Fibroblast of mammary gland (primary cell): Measurements from ENCODE around the gene RETREG3.
A peak's percentile ranks its signal among the peaks of the same experiment; 100 is the strongest.
"Not testable (repeated sequence)": the region's sequence is repeated elsewhere in the genome, so short reads cannot be mapped to it uniquely, and the experiment has no call there.

Experiments used
- DNase-seq: peaks from one replicate; pipeline ENCODE4 v3.0.0-alpha.2; 2010; ENCODE audit warnings: low read depth
- H3K4me3 ChIP-seq: 2 replicates; pipeline ENCODE4 v1.5.1; 2011; ENCODE audit warnings: low read depth, mild to moderate bottlenecking, low read length, moderate library complexity; ENCODE audit not compliant: control insufficient read depth
- TF ChIP-seq, protein P1 (sequence below): conservative IDR thresholded peaks from 2 replicates; pipeline ENCODE4 v1.5.1; 2011; ENCODE audit warnings: low read depth, low read length, inconsistent platforms; ENCODE audit not compliant: control insufficient read depth, insufficient read depth

Gene RETREG3

GRCh38 chr17:42563543-42563942 lies 45.6 kb downstream of the RETREG3 start:
- peak overlapping the region; percentile 92 for H3K4me3 ChIP-seq
- TF ChIP-seq, protein P1, sequence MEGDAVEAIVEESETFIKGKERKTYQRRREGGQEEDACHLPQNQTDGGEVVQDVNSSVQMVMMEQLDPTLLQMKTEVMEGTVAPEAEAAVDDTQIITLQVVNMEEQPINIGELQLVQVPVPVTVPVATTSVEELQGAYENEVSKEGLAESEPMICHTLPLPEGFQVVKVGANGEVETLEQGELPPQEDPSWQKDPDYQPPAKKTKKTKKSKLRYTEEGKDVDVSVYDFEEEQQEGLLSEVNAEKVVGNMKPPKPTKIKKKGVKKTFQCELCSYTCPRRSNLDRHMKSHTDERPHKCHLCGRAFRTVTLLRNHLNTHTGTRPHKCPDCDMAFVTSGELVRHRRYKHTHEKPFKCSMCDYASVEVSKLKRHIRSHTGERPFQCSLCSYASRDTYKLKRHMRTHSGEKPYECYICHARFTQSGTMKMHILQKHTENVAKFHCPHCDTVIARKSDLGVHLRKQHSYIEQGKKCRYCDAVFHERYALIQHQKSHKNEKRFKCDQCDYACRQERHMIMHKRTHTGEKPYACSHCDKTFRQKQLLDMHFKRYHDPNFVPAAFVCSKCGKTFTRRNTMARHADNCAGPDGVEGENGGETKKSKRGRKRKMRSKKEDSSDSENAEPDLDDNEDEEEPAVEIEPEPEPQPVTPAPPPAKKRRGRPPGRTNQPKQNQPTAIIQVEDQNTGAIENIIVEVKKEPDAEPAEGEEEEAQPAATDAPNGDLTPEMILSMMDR: no peak
- DNase-seq: no peak

DNA sequence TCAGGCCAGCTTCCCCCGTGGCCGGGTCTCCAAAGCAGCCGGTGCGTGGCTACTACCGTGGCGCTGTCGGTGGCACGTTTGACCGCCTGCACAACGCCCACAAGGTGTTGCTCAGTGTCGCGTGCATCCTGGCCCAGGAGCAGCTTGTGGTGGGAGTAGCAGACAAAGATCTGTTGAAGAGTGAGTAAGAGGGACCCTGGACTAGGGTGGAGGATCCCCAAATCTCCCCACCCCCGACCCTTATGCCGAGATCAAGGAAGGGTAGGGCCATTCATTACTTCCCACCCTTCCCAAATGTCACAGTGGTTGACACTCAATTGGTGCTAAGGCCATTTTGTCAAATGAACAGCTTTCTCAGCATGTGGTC lies 46.0 kb downstream of the RETREG3 start:
- TF ChIP-seq, protein P1: no peak
- H3K4me3 ChIP-seq: peak overlapping the region; percentile 92
- no peak for DNase-seq

DNA sequence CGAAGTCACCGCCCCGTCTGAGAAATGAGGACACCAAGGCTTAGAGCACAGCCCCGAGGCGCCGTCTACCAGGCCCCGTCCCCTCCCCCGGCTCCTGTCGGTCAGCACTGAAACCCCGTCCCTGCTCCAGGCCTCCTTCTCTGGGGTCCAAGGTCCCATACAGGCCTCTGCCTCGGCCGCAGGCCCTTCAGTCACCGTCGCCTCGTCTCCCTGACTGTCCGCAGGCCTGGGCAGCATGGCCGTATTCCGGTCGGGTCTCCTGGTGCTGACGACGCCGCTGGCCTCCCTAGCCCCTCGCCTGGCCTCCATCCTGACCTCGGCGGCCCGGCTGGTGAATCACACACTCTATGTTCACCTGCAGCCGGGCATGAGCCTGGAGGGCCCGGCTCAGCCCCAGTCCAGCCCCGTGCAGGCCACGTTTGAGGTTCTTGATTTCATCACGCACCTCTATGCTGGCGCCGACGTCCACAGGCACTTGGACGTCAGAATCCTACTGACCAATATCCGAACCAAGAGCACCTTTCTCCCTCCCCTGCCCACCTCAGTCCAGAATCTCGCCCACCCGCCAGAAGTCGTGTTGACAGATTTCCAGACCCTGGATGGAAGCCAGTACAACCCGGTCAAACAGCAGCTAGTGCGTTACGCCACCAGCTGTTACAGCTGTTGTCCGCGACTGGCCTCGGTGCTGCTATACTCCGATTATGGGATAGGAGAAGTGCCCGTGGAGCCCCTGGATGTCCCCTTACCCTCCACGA lies 46.6 kb downstream of the RETREG3 start:
- TF ChIP-seq, protein P1: no peak
- peak overlapping the region; percentile 92 for H3K4me3 ChIP-seq
- peak; percentile 47 for DNase-seq

GRCh38 chr17:42561897-42562387 lies 47.2 kb downstream of the RETREG3 start, which contains the start of gene COASY:
COASY (plus strand) TSS chr17:42562148; CDS start chr17:42562623, 475 bp downstream.
- TF ChIP-seq, protein P1: no peak
- peak within 1 kb of the TSS; percentile 92 for H3K4me3 ChIP-seq
- DNase-seq: peak; percentile 98

DNA sequence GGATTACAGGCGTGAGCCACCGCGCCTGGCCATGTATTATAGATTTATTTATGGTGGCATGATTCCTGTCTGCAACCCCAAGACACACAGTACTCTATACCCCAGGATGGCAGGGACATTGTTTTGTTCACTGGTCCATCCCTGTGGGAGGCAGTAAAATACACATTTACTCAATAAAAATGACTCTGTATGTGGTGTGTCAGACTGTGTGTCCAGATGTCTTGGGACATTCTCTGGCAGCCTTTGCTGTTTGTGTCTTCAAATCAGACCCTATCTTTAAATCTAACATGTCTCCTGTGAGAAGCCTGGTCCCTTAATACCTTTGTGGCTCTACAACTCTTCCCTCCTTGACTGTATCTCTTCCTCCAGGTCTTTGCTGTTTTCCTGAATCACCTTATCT lies 48.9 kb downstream of the RETREG3 start:
- TF ChIP-seq, protein P1: no peak
- no peak overlapping the region for H3K4me3 ChIP-seq
- no peak for DNase-seq

DNA sequence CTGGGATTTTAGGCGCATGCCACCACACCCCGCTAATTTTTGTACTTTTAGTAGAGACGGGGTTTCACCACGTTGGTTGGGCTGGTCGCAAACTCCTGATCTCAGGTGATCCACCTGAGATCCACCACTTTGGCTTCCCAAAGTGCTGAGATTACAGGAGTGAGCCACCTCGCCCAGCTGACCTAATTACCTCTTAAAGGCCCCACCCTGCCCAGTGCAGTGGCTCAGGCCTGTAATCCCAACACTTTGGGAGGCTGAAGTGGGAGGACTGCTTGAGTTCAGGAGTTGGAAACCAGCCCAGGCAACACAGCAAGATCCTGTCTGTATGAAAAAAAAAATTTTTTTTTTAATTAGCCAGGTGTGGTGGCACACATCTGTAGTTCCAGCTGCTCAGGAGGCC lies 50.1 kb downstream of the RETREG3 start:
- TF ChIP-seq, protein P1: no peak
- H3K4me3 ChIP-seq: no peak overlapping the region
- no peak for DNase-seq

DNA sequence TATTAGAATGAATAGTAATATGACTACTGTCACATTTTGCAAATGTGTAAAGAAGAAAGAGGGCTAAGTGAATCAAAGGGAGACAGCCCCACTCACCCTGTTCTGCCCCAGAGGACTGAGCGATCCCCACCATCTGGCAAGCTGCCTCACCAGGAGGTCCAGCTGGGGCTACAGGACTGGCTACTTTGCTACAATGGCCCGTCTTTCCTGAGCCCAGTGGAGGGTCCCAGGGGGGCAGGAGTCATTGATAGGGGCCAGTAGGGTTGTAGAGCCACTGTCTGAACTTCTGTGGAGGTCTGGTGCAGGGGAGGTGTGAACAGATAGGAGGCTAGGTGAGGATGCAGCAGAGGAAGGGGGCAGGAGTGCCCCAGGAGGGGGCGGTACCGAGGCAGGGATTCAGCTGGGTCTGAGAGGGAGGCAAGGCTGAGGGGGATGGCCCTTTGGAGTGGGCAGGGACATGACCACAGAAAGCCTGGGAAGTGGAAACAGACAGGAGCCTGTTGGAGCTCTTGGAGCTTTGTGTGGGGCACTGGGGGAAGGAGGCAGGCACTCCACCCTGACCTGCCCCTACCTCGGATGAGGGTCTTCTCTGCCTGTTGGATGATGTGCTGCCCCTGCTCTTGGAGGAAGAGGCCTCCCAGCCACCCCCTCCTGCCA lies 53.1 kb downstream of the RETREG3 start:
- not testable (repeated sequence) for DNase-seq, H3K4me3 ChIP-seq
